ENCODE data around the gene SREBF2. TPM values are rescaled to one million over a fixed set of nuclear protein-coding genes. Genes with fewer than 3 reads are reported as not detected.
"Not testable (repeated sequence)": the region's sequence is repeated elsewhere in the genome, so short reads cannot be mapped to it uniquely, and the experiment has no call there.

Gene SREBF2
- total and polyA plus RNA-seq, 2 experiments from 2014 or later, result 113 to 114 TPM

DNA sequence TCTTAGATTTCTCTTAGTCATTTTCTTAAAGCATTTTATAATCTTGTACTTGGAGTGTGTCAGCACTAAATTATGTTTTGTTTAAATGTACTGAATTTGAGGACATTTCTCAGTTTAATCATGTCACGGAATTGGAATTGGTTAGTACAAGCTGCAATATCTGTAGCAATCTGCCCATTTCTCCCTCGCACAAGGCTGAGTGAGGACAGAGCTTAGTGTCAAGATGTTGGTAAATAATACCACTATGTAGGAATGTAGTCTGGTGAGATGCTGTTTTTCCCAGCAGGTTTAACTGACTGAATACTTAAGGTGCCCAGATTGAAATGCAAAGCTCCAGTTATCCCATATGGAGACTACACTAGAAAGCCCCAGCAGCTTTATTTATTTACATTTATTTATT lies 30.6 kb downstream of the SREBF2 start:
- H3K27ac ChIP-seq, result peak overlapping the region; percentile 92

DNA sequence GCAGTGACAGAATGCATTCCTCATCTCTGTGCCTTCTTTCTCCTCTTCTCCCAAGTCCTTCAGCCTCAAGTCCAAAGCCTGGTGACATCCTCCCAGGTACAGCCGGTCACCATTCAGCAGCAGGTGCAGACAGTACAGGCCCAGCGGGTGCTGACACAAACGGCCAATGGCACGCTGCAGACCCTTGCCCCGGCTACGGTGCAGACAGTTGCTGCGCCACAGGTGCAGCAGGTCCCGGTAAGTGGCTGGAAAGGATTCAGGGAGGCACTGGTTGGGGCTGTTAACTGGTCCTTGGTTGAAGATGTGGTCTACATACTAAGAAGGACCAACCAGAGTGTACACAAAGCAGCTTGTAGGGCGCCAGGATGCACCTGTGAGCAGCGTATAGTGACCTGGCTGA lies 35.7 kb downstream of the SREBF2 start:
- H3K9me2 ChIP-seq (replicated peaks; ENCODE audit: insufficient read depth), result no peaks in the 10 kb centered on the region
- peaks cover 3% of the 10 kb centered on the region for H3K4me1 ChIP-seq (ENCODE audit: insufficient read depth)
- H3K27me3 ChIP-seq, result no peaks in the 10 kb centered on the region
- TF ChIP-seq EZH2phosphoT487 (IDR thresholded peaks at IDR 0.05; ENCODE audit: low read depth, severe bottlenecking, unreplicated experiment) (no peak), EZH2 (IDR thresholded peaks at IDR 0.05; ENCODE audit: borderline replicate concordance) (no peak), CTCF (IDR thresholded peaks at IDR 0.05; ENCODE audit: poor library complexity) (no peak)
- no peak for DNase-seq (ENCODE audit: low spot score)
- WGBS (ENCODE audit: low lambda C conversion rate, missing lambda C conversion rate), result 99% methylated on average over 10 of the region's 10 CpGs
- peaks cover 42% of the 10 kb centered on the region for H4K20me1 ChIP-seq (ENCODE audit: insufficient read depth, poor library complexity, severe bottlenecking)
- H3K4me3 ChIP-seq, result no peak overlapping the region
- no peaks in the 10 kb centered on the region for H3K9me3 ChIP-seq (ENCODE audit: low read depth)
- no peak overlapping the region for H3K4me2 ChIP-seq
- H2AFZ ChIP-seq, result no peak overlapping the region
- H3K27ac ChIP-seq, result no peak overlapping the region
- no peaks in the 10 kb centered on the region for H3K36me3 ChIP-seq (replicated peaks; ENCODE audit: insufficient read depth, low read depth)
- peaks cover 61% of the 10 kb centered on the region for H3K79me2 ChIP-seq

More for the DNA sequence above, 30.6 kb downstream of the SREBF2 start:
- 87% methylated on average over 2 of the region's 2 CpGs for WGBS (ENCODE audit: low lambda C conversion rate, missing lambda C conversion rate)
- peaks cover 80% of the 10 kb centered on the region for H4K20me1 ChIP-seq (ENCODE audit: insufficient read depth, poor library complexity, severe bottlenecking)
- H3K4me1 ChIP-seq (ENCODE audit: insufficient read depth), result peaks cover 24% of the 10 kb centered on the region
- H2AFZ ChIP-seq, result no peak overlapping the region
- H3K4me2 ChIP-seq, result peak overlapping the region; percentile 55
- H3K79me2 ChIP-seq, result peaks cover 90% of the 10 kb centered on the region
- DNase-seq (ENCODE audit: low spot score), result no peak
- H3K4me3 ChIP-seq, result no peak overlapping the region
- no peaks in the 10 kb centered on the region for H3K9me3 ChIP-seq (ENCODE audit: low read depth)
- no peaks in the 10 kb centered on the region for H3K9me2 ChIP-seq (replicated peaks; ENCODE audit: insufficient read depth)
- no peaks in the 10 kb centered on the region for H3K36me3 ChIP-seq (replicated peaks; ENCODE audit: insufficient read depth, low read depth)
- no peak for TF ChIP-seq CTCF (IDR thresholded peaks at IDR 0.05; ENCODE audit: poor library complexity)
- no peak for TF ChIP-seq EZH2 (IDR thresholded peaks at IDR 0.05; ENCODE audit: borderline replicate concordance)
- TF ChIP-seq EZH2phosphoT487 (IDR thresholded peaks at IDR 0.05; ENCODE audit: low read depth, severe bottlenecking, unreplicated experiment), result no peak
- H3K27me3 ChIP-seq, result no peaks in the 10 kb centered on the region

GRCh38 chr22:41870081-41870480 lies 37.2 kb downstream of the SREBF2 start:
- H3K4me2 ChIP-seq; H3K27me3 ChIP-seq; H3K36me3 ChIP-seq (replicated peaks; ENCODE audit: insufficient read depth, low read depth); H2AFZ ChIP-seq; H3K9me2 ChIP-seq (replicated peaks; ENCODE audit: insufficient read depth); H3K27ac ChIP-seq; H3K9me3 ChIP-seq (ENCODE audit: low read depth); H3K4me1 ChIP-seq (ENCODE audit: insufficient read depth); DNase-seq (ENCODE audit: low spot score); H3K4me3 ChIP-seq: not testable (repeated sequence)
- Histone ChIP-seq H4K20me1 (ENCODE audit: insufficient read depth, poor library complexity, severe bottlenecking) (peaks cover 31% of the 10 kb centered on the region), H3K79me2 (peaks cover 47% of the 10 kb centered on the region)
- 100% methylated on average over 1 of the region's 1 CpG for WGBS (ENCODE audit: low lambda C conversion rate, missing lambda C conversion rate)

GRCh38 chr22:41870786-41871185 lies 37.9 kb downstream of the SREBF2 start:
- no peaks in the 10 kb centered on the region for H3K9me3 ChIP-seq (ENCODE audit: low read depth)
- no peak overlapping the region for H3K27ac ChIP-seq
- H3K27me3 ChIP-seq, result no peaks in the 10 kb centered on the region
- H3K79me2 ChIP-seq, result peaks cover 40% of the 10 kb centered on the region
- no peaks in the 10 kb centered on the region for H3K9me2 ChIP-seq (replicated peaks; ENCODE audit: insufficient read depth)
- H2AFZ ChIP-seq, result no peak overlapping the region
- no peak for DNase-seq (ENCODE audit: low spot score)
- 93% methylated on average over 4 of the region's 4 CpGs for WGBS (ENCODE audit: low lambda C conversion rate, missing lambda C conversion rate)
- no peak overlapping the region for H3K4me3 ChIP-seq
- no peaks in the 10 kb centered on the region for H3K36me3 ChIP-seq (replicated peaks; ENCODE audit: insufficient read depth, low read depth)
- peaks cover 24% of the 10 kb centered on the region for H4K20me1 ChIP-seq (ENCODE audit: insufficient read depth, poor library complexity, severe bottlenecking)
- no peaks in the 10 kb centered on the region for H3K4me1 ChIP-seq (ENCODE audit: insufficient read depth)
- H3K4me2 ChIP-seq, result no peak overlapping the region
- TF ChIP-seq EZH2phosphoT487 (IDR thresholded peaks at IDR 0.05; ENCODE audit: low read depth, severe bottlenecking, unreplicated experiment) (no peak), EZH2 (IDR thresholded peaks at IDR 0.05; ENCODE audit: borderline replicate concordance) (no peak), CTCF (IDR thresholded peaks at IDR 0.05; ENCODE audit: poor library complexity) (no peak)
